GM18861 (cell line): ENCODE data around the gene PARVA.

Experiments
- ATAC-seq: cut with Tn5 transposase; IDR thresholded peaks from one replicate; pipeline ENCODE4 v1.9.1; 2021; ENCODE audit not compliant: unreplicated experiment

PARVA gene

DNA sequence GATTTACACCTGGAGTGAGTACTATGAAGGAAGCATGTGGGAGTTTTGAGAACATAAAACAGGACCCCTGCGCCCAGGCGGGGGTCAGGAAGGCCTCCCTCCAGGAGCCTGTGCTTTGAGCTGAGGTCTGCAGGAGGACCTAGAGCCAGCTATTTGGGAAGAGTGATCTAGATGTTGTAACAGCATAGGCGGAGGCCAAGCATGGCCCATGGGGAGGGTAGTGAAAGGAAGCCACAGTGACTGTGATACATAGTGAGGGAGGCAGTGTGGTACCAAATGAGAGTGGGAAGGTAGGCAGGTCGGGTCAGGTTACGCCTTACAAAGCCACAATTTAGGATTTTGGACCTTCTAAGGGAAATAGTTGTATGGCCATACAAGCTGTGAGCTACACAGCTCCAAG, 147.5 kb downstream of the PARVA start:
- no peak for ATAC-seq

DNA sequence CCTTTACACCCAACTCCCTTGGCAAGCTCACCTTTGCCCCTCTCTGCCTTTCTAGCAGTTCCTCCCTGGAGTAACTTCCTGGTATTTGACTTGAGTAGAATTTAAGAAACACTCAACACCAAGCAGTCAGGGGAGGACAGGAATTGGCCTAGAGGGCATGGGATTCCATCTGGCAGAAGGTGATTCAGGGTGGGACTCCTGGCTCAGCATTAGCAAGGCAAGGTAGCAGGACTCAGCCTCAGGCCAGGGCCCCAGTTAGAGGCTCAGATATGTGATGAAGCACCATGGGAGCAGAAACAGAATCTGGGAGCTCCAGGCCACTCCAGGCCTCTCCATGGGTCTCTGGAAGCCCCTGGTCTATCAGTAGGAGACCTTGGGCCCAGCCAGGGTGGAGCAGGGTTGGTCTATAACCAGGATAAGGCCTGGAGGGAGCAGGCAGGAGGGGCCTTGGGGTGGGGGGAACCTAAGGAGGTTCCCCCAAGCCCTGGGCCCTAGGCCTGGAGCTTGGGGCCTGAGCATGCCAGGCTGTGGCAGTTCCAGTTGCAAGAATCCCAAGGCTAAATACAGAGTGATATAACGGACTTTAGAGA, 148.2 kb downstream of the PARVA start:
- no peak for ATAC-seq

DNA sequence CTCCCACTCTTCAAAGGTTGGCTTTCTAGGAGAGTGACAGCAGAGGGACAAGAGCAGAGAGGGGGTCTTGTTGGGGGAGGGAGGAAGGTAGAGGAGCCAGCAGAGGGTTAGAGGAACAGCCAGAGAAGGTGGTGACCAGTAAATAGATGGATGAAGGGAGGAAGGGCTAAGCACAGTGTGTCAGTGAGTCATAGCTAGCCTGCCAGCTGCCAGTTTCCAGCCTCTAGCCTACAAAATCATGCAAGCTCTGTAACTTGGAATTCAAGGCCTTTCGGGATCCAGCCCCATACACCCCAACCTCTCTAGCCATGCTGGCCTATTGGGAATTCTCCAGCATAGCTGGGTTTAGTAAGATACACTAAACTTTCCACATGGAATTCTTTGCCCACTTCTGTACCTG, 149.4 kb downstream of the PARVA start:
- ATAC-seq, result no peak

DNA sequence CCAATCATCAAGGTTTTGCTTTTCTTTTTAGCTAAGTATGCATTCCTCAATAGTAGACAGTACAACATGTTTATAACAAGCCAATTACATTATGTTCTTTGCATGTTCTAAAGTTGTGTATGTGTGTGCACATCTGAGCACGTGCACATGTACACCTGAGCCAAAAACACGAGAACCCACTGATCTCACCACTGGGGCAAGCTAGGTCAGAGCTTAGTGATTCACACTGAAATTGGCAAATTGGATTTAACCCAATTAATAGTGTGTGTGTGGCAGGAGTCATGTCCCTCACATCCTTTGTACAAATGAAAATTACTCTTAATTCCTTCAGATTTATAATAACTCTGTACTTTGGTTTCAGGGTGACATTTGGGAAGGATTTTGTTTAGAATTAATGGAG, 151.1 kb downstream of the PARVA start:
- ATAC-seq, result no peak

DNA sequence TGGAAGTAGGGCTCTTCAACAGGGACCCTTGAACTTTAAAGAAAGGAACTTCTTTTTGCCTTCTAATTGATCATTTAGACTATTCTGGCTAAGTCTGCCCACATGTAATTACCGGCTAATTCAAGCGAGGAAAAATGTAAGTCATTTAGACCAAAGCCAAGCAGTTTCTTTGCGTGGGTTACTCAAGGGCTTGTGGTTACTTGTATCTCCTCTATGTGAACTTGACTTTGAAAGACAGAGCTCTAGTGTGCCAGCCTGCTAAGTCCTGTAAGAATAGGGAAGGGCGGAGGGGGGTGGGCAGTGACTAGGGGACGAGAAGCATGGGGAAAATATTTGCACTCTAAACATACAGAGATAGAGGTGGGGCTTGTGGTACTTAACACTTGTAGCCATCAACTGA, 151.7 kb downstream of the PARVA start:
- no peak for ATAC-seq

DNA sequence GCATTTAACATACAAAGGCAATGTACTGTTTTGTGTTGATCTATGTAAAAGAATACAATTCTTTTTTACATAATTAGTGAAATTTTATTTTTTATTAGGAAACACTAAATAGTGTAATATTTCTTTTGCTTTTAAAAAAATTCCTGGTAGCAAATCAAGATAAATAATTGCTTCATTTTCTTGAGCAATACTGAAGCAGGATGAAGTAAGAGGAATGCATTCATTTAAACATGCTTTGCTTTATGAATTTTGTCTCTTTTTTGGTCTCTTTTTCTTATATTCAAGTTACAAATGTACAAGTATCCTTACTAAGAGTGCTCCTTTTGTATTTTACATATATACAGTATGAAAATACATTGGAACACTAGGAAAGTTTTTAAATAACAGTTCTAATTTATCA, 152.4 kb downstream of the PARVA start:
- no peak for ATAC-seq

DNA sequence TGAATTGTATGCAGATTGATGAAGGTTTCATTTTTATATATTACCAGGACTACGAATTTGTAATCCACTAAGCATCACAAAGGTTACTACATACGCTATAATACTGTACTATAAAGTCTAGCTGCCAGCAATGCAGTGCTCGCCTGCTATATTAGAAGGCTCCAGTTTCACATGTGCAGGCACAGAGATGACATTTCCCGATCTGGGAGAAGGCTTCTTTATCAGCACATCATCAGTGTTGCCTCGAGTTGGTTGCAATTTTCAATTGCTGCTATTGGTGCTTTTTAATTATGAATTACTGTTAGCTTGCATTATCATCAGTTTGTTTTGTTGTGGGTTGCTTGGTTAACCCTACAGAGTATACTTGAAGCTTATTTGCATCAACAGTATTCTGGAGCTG, 153.6 kb downstream of the PARVA start:
- ATAC-seq, result no peak

DNA sequence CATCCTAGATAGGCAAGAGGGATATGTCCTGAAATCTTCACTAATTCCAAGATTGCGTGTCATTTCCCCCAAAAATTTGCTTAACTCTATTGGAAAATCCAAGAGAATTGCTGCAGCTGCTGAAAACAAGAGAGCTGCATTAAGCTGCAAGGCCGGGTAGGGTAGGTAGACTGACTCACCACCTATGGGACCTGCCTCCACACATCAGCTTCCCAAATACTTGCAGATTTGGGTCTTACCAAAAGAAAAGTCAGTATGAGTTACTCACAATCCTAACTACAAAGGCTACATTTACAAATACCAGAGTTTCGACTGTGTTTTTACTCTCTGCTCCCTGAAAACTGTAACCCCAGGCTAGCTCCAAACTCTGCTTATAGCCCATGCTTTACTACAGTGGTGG, 154.3 kb downstream of the PARVA start:
- ATAC-seq, result no peak

DNA sequence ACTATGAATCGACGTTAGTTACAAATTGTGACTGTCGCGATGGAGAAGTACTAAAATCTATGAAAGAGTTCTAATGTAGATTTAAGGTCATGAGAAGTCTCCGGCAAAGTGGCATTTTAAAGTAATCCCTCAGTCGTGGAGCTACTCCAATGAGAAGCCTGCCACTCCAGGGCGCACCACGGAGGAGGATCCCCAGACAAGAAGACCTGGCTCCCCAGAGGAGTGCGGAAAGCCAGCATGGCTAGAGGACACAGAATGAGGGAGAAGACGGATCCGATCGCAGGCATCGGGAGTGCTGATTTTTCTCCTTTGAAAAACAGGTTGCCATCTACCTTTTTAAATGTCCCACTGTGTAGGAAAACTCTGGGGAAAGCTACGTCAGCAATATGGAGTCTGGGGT, 155.2 kb downstream of the PARVA start:
- no peak for ATAC-seq

DNA sequence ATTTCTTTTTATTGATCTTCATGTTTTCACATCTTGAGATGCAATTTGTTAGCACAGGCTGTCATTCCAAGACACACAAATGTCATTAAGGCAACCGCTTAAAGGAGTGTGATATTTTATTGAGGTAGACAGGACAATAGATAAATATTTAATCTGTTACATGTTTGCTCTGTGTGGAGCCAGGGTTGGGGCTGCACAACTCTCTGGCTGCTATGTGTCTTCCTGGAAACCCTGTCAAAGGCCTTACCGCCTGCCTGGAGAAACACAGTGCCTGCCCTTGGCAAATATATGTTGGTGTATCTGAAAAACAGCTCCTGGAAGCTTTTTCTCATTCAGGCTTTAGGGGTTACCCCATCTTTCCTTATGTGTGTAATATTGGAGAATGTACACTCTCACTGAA, 157.2 kb downstream of the PARVA start:
- ATAC-seq, result no peak

DNA sequence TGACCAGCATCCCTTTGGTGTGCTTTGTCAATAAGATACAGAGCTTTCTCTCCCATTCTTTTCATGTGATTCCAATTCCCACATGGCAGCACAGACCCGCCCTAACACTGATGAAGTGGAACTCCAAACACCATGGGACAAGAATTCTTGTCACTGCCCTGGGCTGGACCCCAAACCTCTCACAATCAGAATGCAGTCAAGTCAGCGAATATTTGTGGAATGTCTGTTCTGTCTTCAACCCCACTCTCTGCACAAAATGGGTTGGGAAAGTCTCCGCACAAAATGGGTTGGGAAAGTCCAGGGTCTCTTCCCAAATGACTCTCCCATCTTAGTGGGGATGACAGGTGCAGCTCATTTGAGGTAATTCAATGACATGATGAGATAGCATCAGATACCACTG, 157.9 kb downstream of the PARVA start:
- ATAC-seq, result no peak

DNA sequence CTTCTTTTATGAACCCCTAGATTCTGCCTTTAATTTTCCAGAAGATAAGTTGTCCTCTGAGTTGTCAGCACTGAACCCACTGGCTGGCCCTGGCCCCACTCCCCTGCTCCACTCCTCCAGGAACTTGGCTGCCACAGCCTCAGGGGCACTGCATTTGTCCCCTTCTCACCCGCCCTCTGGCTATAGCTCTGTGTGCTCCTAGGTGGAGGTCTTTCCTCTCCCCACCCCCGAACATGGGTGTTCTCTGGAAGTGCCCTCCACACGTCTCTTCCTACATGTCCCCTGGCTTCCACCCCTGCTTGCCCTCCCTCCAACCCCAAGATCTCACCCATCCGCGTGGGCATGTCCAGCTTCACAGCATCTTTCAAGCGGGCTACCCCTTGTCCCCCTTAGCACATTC, 159.2 kb downstream of the PARVA start:
- ATAC-seq, result no peak

DNA sequence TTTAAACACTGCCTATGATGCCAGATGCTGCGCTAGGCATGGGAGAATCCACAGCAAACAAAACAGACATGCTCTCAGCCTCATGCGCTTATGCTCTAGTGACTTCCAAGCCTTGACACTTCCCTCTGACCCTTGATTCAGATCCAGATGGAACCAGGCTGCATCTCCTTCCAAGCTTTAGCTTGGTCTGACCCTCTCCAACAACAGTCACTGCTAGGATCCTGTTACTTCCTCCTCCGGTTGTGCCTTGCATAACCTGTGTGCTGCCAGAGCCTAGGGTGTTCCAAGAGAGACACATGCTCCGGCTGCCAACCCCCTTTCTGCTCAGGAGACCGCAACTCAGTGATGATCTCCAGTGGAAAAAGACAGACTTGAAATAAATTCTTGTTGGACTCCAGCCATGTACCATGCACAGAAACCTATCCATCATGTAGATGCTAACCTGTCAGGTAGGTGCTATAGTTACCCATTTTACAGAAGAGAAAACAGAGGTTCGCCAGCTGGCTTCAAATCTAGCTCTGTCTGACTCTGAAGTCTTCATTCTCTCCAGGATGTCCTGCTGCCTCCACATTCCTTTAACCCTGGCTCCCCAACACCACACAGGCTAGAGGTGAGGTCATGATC, 160.5 kb downstream of the PARVA start:
- ATAC-seq, result no peak

DNA sequence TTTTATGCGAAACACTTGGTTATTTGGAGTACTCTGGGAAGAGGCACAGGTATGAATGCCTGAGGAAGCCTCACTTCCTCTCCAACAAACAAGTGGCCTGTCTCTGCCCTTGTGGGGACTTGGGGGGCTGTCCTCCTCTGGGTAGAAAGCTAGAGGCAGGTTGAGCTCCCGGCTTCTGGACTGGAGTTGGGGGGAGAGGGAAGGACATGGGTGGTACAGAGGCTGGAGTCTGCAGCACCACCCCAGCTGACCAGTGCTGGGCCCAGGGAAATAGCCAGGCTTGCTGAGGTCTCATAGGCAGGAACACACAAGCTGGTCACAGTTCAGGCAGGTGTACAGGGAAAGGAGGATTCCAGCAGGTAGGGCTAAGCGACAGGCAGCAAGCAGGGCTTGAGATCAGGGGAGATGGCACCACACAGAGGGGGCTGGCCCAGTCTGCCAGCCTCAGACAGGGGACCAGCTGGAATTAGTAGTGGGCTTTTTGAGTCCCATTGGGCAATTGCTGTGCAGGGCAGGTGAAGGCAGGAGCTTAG, 161.6 kb downstream of the PARVA start:
- ATAC-seq, result no peak

DNA sequence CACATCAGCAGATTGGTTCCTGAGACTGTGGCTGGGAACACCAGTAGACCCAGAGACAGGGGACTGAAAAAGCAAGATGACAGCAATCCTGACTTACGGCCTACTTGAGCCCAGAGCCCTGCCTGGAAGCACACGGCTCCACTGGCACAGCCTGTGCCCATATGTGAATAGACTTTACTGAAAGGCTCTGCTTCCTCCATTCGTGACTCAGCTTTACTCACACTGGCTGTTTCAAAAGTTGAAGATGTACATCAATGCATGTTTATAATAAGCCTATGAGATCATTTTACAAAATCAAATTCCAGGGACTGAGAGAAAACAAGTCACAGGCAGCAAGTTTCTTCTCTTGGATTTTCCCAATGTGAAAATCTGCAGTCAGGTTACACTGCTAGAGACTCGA, 162.2 kb downstream of the PARVA start:
- ATAC-seq, result no peak

DNA sequence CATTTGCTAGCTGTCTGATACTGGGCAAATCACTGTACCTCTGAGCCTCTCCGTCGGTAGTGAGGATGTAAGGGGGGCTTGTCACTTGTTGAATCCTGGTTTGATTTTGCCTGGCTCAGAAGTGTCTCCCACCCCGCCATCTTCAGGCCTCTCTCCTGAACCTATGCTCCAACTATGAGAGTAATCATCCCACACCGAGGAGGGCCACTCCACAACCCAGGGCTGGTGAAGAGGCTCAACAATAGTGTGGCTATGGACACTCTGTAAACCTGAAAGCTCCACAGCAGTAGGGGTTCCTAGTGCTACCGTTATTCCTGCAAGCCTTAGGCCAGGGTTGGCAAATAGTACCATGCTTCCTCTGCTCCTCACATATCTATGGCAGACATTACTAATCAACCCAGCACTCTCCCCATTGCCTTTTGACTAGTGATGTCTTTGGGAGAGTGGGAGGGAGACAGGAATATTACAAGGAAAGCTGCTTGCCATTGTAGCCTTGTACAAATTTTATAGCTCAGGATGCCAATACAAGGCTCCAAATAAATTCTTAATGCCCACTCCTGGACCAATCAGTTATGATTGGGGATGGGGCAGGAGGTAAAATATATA, 162.8 kb downstream of the PARVA start:
- no peak for ATAC-seq

DNA sequence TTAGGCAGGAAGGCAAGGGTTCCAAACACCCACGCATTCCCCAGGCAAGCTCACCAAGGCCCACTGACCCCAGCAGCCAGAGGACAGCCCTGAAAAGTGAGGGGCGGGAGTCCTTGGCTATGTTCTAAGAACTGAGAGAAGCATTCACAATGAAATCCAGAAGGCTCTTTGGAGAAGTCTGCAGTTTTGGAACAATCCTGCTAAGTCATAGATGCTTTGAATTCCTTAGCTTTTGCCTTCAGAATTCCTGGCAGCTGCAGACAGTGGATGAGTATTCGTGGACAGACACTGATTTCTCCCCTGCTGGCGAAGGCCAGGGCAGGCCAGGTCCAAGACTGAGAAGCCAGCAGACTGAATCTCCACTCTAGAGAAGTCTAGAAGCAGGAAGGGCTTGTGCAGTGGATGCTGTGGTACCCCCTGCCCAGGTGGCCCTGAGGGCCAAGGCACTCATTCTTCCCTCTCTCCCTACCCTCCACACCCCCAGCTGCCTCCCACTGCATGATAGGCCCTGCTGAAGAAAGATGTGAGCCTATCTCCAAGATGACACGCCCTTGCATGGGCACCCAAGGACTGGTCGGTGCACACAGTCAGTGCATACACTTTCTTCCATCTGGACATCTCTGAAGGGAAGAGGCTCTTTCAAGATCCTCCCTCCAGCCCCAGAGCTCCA, 163.7 kb downstream of the PARVA start:
- no peak for ATAC-seq

DNA sequence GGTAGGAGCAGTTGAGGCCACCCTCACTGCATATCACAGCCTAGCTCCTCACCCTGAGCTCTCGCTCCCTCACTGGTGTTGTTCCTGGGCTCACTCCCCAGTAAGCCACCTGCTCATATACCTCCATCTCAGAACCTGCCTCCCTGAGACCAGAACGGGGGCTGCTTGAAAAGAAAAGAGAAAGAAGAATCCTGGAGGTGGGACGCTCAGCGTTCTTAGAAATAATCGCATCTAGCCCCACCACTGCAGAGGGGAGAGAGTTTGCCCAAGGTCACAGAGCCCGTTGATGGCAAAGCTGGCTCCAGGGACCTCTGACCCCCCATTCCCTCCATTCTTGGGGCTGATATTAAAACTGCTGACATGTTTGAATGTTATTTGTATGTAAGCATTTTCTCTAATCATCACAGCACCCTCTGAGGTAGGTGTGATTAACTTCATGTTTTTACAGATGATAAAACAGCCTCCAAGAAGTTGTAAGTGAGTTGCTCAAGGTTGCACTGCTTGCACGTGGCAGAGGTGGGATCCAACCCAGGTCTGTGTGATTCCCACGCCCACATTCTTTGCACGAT, 164.3 kb downstream of the PARVA start:
- ATAC-seq, result no peak

DNA sequence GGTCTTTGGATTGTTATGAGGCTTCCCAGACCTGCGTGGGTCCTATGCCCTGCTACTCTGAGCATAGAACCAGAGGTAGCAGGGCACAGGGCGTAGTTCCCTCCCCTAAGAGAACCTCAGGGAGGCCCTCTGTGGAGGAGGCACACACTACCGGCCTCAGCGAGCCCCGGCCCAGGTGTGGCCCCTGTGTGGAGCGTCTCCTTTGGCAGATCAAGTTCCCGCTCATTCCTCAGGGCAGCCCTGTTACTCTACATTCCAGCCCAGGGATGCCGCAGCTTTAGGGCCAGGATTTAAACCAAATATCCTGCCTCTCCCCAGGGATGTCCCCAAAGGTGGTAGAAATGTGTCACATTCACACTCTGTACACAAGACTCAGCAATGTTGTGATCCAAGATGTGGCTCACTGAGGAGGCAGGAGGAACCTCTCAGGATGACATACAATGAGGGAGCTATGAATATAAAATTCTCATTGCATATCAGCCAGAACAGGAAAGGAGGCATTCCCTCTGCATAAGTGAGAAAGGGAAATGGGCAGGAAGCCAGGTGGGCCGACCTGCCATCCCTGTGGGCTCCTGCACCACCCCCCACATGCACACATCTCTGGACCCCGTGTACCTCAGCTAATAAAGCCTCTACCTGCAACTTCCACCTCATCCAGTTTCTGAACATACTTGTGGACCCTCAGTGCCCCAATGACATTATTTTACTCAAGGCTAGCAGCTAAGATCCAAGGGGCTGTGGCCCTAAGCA, 165.0 kb downstream of the PARVA start:
- ATAC-seq, result no peak

DNA sequence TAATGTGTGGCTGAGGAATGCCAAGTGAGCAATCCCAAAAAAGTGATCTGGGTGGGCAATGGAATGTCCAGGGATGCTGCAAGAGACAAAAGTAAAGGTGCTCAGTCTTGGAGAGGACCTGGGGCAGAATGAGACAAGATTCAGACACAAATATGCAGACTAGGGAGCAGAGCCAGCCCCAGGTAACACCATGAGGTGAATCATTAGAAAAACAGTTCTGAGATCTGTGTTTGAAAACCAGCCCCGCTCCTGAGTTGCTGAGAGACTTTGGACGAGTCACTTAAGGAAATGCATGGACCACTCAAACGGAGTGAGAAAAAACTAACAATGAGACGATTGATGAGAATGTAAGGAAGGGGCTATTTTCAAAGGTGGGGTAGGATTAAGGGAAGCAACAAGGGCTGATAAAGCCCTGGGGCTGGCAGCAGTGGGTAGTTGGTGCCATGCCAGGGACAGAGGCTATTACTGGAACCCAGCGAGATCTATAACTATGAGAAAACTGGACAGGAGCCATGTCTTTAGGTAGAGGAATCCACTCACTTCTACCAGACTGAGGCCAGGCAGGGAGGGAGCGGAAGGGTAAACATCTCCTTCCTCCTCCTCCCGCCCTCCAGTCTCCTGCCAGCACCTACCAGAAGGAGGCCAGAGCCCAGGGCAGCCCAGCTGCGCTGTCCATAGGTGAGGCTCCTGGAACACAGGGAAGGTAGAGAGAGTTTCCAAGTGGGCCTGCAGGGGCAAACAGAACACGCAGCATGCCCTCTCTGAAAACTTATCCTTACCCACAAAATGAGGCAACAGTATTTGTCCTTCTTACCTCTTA, 166.4 kb downstream of the PARVA start:
- ATAC-seq, result no peak
